Measurements from ENCODE around the gene FOXRED2.

GRCh38 chr22:36538529-36538928 is 31.7 kb upstream of the FOXRED2 start:
- TF ChIP-seq CTCF (IDR thresholded peaks at IDR 0.05; ENCODE audit: insufficient read depth, low read length, poor library complexity, severe bottlenecking) (no peak), EZH2phosphoT487 (conservative IDR thresholded peaks at IDR 0.05; ENCODE audit: low read length) (no peak)

Measured in SU-DHL-6 (cell line).